ENCODE measurements around the gene CLIC5.

- no peak for TF ChIP-seq POLR2AphosphoS5 (IDR thresholded peaks at IDR 0.05; ENCODE audit: low read depth)
- TF ChIP-seq, protein P1, sequence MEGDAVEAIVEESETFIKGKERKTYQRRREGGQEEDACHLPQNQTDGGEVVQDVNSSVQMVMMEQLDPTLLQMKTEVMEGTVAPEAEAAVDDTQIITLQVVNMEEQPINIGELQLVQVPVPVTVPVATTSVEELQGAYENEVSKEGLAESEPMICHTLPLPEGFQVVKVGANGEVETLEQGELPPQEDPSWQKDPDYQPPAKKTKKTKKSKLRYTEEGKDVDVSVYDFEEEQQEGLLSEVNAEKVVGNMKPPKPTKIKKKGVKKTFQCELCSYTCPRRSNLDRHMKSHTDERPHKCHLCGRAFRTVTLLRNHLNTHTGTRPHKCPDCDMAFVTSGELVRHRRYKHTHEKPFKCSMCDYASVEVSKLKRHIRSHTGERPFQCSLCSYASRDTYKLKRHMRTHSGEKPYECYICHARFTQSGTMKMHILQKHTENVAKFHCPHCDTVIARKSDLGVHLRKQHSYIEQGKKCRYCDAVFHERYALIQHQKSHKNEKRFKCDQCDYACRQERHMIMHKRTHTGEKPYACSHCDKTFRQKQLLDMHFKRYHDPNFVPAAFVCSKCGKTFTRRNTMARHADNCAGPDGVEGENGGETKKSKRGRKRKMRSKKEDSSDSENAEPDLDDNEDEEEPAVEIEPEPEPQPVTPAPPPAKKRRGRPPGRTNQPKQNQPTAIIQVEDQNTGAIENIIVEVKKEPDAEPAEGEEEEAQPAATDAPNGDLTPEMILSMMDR (IDR thresholded peaks at IDR 0.05; ENCODE audit: insufficient read depth, low read length), result no peak
Observed at GRCh38 chr6:46059608-46060007, 43.9 kb upstream of the CLIC5 start.

All from HL-60 (cell line).